Omental fat pad (tissue), 4 donors: Measurements from ENCODE around the gene MRPL53. TPM values are rescaled to one million over a fixed set of nuclear protein-coding genes. Genes with fewer than 3 reads are reported as not detected.

ENCODE experiments used
- ATAC-seq: fragments of 150-250 bp; one replicate; pipeline ENCODE4 v1.9.1; 2016; ENCODE audit warnings: mild to moderate bottlenecking, moderate library complexity; ENCODE audit not compliant: low FRiP score
- DNase-seq: peaks from one replicate; pipeline ENCODE4 v3.0.0-alpha.2; 2019; ENCODE audit warnings: low spot score
- CTCF ChIP-seq, 3 donors: fragments of 450-650 bp; IDR thresholded peaks; one replicate each; pipeline ENCODE4 v1.5.1; 2016 to 2017; ENCODE audit warnings: antibody characterized with exemption in 3 of 3, mild to moderate bottlenecking in 3 of 3, moderate library complexity in 2 of 3
- total RNA-seq, 4 donors: library from RNA; depleted of rRNA; stranded (reverse); fragments of >200 nt; gene quantifications; one replicate each; pipeline ENCODE4 v1.1.0, GENCODE V29; 2016

MRPL53 gene
- total RNA-seq, 4 donors from 2014 or later = 33.3 to 44.6 (median 36.9) TPM

- DNase-seq (no peak), ATAC-seq (no peak)
- TF ChIP-seq CTCF (IDR thresholded peaks at IDR 0.05) = no peak
Measured at GRCh38 chr2:74500578-74500946, 28.1 kb upstream of the MRPL53 start.

- TF ChIP-seq CTCF (IDR thresholded peaks at IDR 0.05) = no peak
- no peak for ATAC-seq
- no peak for DNase-seq
Measured at GRCh38 chr2:74499940-74500577, 27.6 kb upstream of the MRPL53 start.

GRCh38 chr2:74499267-74499939 lies 26.9 kb upstream of the MRPL53 start, which contains the start of gene LBX2:
LBX2 (minus strand) TSS chr2:74499603; CDS start chr2:74499537, 66 bp downstream.
- TF ChIP-seq CTCF (IDR thresholded peaks at IDR 0.05) = no peak
- DNase-seq (no peak), ATAC-seq (no peak)

- no peak for TF ChIP-seq CTCF (IDR thresholded peaks at IDR 0.05)
- no peak for ATAC-seq
- no peak for DNase-seq
Measured at GRCh38 chr2:74498500-74499266, 26.2 kb upstream of the MRPL53 start.

- ATAC-seq = peak; percentile 27
- DNase-seq = no peak
- no peak for TF ChIP-seq CTCF (IDR thresholded peaks at IDR 0.05)
Measured at GRCh38 chr2:74497777-74498499, 25.5 kb upstream of the MRPL53 start.

- no peak for ATAC-seq
- TF ChIP-seq CTCF (IDR thresholded peaks at IDR 0.05) = no peak
- no peak for DNase-seq
Measured at GRCh38 chr2:74496997-74497776, 24.7 kb upstream of the MRPL53 start.
